ENCODE results near the gene RPL27A. TPM values are rescaled to one million over a fixed set of nuclear protein-coding genes. Genes with fewer than 3 reads are reported as not detected.

RPL27A gene
- total RNA-seq, 3 donors from 2014 or later (not counting 1 experiment from before 2014, with no cell fraction given): 672 to 1,208 (median 807) TPM

GRCh38 chr11:8720352-8720751, 37.8 kb downstream of the RPL27A start:
- Mint-ChIP-seq H3K4me1 (peaks cover 0 to 11% of the 10 kb centered on the region in 2 donors), H3K27me3 (ENCODE audit: low read depth in 2 of 2) (no peaks in the 10 kb centered on the region), H3K36me3 (no peaks in the 10 kb centered on the region), H3K27ac (no peak overlapping the region), H3K4me3 (no peak overlapping the region), H3K9me3 (no peaks in the 10 kb centered on the region)
- ATAC-seq (no peak), DNase-seq (no peak)
- Histone ChIP-seq H3K36me3 (ENCODE audit: control insufficient read depth, insufficient read depth, low read length) (no peaks in the 10 kb centered on the region), H3K4me3 (ENCODE audit: low read length) (no peak overlapping the region), H3K27ac (ENCODE audit: low read length) (no peak overlapping the region), H3K27me3 (ENCODE audit: control insufficient read depth, insufficient read depth, low read length) (no peaks in the 10 kb centered on the region), H3K4me1 (ENCODE audit: control insufficient read depth, insufficient read depth, low read length) (no peaks in the 10 kb centered on the region), H3K9me3 (ENCODE audit: control insufficient read depth, insufficient read depth, low read length) (no peaks in the 10 kb centered on the region)
- 72% methylated on average over 3 of the region's 3 CpGs for WGBS (ENCODE audit: insufficient coverage)
- TF ChIP-seq CTCF (IDR thresholded peaks at IDR 0.05): no peak
- intact Hi-C loops (cut with micrococcal nuclease): no loop called here

- H3K27ac ChIP-seq (ENCODE audit: low read length): no peak overlapping the region
- ATAC-seq: no peak
- no peak overlapping the region for H3K4me3 ChIP-seq (ENCODE audit: low read length)
- Mint-ChIP-seq H3K27me3 (ENCODE audit: low read depth in 2 of 2) (no peaks in the 10 kb centered on the region), H3K9me3 (no peaks in the 10 kb centered on the region), H3K4me3 (no peak overlapping the region), H3K36me3 (no peaks in the 10 kb centered on the region), H3K4me1 (peaks cover 0 to 11% of the 10 kb centered on the region in 2 donors), H3K27ac (no peak overlapping the region)
- intact Hi-C loops (cut with micrococcal nuclease): no loop called here
- no peaks in the 10 kb centered on the region for H3K36me3 ChIP-seq (ENCODE audit: control insufficient read depth, insufficient read depth, low read length)
- H3K4me1 ChIP-seq (ENCODE audit: control insufficient read depth, insufficient read depth, low read length): no peaks in the 10 kb centered on the region
- 74% methylated on average over 4 of the region's 5 CpGs for WGBS (ENCODE audit: insufficient coverage)
- DNase-seq: no peak
- no peaks in the 10 kb centered on the region for H3K27me3 ChIP-seq (ENCODE audit: control insufficient read depth, insufficient read depth, low read length)
- H3K9me3 ChIP-seq (ENCODE audit: control insufficient read depth, insufficient read depth, low read length): no peaks in the 10 kb centered on the region
- TF ChIP-seq CTCF (IDR thresholded peaks at IDR 0.05): no peak
Measured at GRCh38 chr11:8720868-8721608, 38.4 kb downstream of the RPL27A start.

- no peak overlapping the region for H3K27ac Mint-ChIP-seq
- Histone ChIP-seq H3K4me3 (ENCODE audit: low read length) (no peak overlapping the region), H3K36me3 (ENCODE audit: control insufficient read depth, insufficient read depth, low read length) (no peaks in the 10 kb centered on the region), H3K27ac (ENCODE audit: low read length) (no peak overlapping the region), H3K9me3 (ENCODE audit: control insufficient read depth, insufficient read depth, low read length) (no peaks in the 10 kb centered on the region), H3K4me1 (ENCODE audit: control insufficient read depth, insufficient read depth, low read length) (no peaks in the 10 kb centered on the region), H3K27me3 (ENCODE audit: control insufficient read depth, insufficient read depth, low read length) (no peaks in the 10 kb centered on the region)
- no peaks in the 10 kb centered on the region for H3K9me3 Mint-ChIP-seq
- DNase-seq (no peak), ATAC-seq (no peak)
- H3K27me3 Mint-ChIP-seq (ENCODE audit: low read depth in 2 of 2): no peaks in the 10 kb centered on the region
- TF ChIP-seq CTCF (IDR thresholded peaks at IDR 0.05): no peak
- H3K4me3 Mint-ChIP-seq: no peak overlapping the region
- intact Hi-C loops (cut with micrococcal nuclease): no loop called here
- H3K4me1 Mint-ChIP-seq: peaks cover 0 to 11% of the 10 kb centered on the region in 2 donors
- WGBS (ENCODE audit: insufficient coverage): 88% methylated on average over 13 of the region's 13 CpGs
- H3K36me3 Mint-ChIP-seq: no peaks in the 10 kb centered on the region
Measured at GRCh38 chr11:8721609-8722500, 39.3 kb downstream of the RPL27A start.

Measured in natural killer cell (primary cell).